Prostate gland (tissue), 2 donors: Measurements from ENCODE around the gene RNF217.
"Not testable (repeated sequence)": the region's sequence is repeated elsewhere in the genome, so short reads cannot be mapped to it uniquely, and the experiment has no call there.

Source experiments
- CTCF ChIP-seq, 4 experiments: fragments of 200-600 bp in 2 of 4; fragments of 450-650 bp in 2 of 4; sonication (generic) in 2 of 4; IDR thresholded peaks; 1 replicate in 3 of 4; 2 replicates in 1 of 4; pipeline ENCODE4 v1.5.1; 2016 to 2019; ENCODE audit warnings: antibody characterized with exemption in 4 of 4, mild to moderate bottlenecking in 2 of 4, moderate library complexity in 2 of 4
- POLR2A ChIP-seq: fragments of 450-650 bp; IDR thresholded peaks from one replicate; pipeline ENCODE4 v1.6.1; 2016; ENCODE audit warnings: antibody characterized with exemption, mild to moderate bottlenecking

- TF ChIP-seq CTCF (IDR thresholded peaks at IDR 0.05); POLR2A: not testable (repeated sequence)
Measured at GRCh38 chr6:124965424-124965850, 3.2 kb downstream of the RNF217 start.
